Mucosa of rectum (tissue), 2 donors: ENCODE data around the gene C1orf198.

Experiments
- H3K27ac ChIP-seq, 2 donors: one replicate each; pipeline ENCODE4 v1.7.0; 2013; ENCODE audit warnings: inconsistent platforms in 2 of 2, low read depth in 2 of 2, low read length in 2 of 2
- H3K27me3 ChIP-seq, 2 donors: one replicate each; pipeline ENCODE4 v1.7.0; 2013; ENCODE audit warnings: low read length in 2 of 2; ENCODE audit not compliant: control insufficient read depth in 2 of 2, insufficient read depth in 2 of 2
- H3K36me3 ChIP-seq, 2 donors: one replicate each; pipeline ENCODE4 v1.7.0; 2013; ENCODE audit warnings: low read length in 2 of 2; ENCODE audit not compliant: control insufficient read depth in 2 of 2, insufficient read depth in 2 of 2
- H3K4me1 ChIP-seq, 2 donors: one replicate each; pipeline ENCODE4 v1.7.0; 2013; ENCODE audit warnings: low read length in 2 of 2, mild to moderate bottlenecking in 1 of 2; ENCODE audit not compliant: control insufficient read depth in 2 of 2, insufficient read depth in 2 of 2
- H3K4me3 ChIP-seq, 2 donors: one replicate each; pipeline ENCODE4 v1.7.0; 2013; ENCODE audit warnings: low read length in 2 of 2
- H3K9ac ChIP-seq, 2 donors: one replicate each; pipeline ENCODE4 v1.7.0; 2013; ENCODE audit warnings: low read length in 2 of 2, low read depth in 1 of 2, mild to moderate bottlenecking in 1 of 2
- H3K9me3 ChIP-seq, 2 donors: one replicate each; pipeline ENCODE4 v1.7.0; 2013; ENCODE audit warnings: low read length in 2 of 2; ENCODE audit not compliant: control insufficient read depth in 2 of 2
- donor health status: healthy.
- donor health status: Normal muscosa, but diverticular disease.

C1orf198 gene

GRCh38 chr1:230842801-230843200 lies 25.5 kb downstream of the C1orf198 start:
- no peak overlapping the region for H3K4me3 ChIP-seq
- no peak overlapping the region for H3K9ac ChIP-seq
- H3K27ac ChIP-seq: no peak overlapping the region
- H3K4me1 ChIP-seq: no peaks in the 10 kb centered on the region
- H3K27me3 ChIP-seq: no peaks in the 10 kb centered on the region
- peaks cover 9 to 15% of the 10 kb centered on the region in 2 donors for H3K36me3 ChIP-seq
- H3K9me3 ChIP-seq: no peaks in the 10 kb centered on the region

GRCh38 chr1:230839173-230839572 lies 29.1 kb downstream of the C1orf198 start:
- H3K4me1 ChIP-seq: no peaks in the 10 kb centered on the region
- H3K36me3 ChIP-seq: peaks cover 9 to 15% of the 10 kb centered on the region in 2 donors
- H3K9ac ChIP-seq: no peak overlapping the region
- no peaks in the 10 kb centered on the region for H3K9me3 ChIP-seq
- no peaks in the 10 kb centered on the region for H3K27me3 ChIP-seq
- no peak overlapping the region for H3K27ac ChIP-seq
- H3K4me3 ChIP-seq: no peak overlapping the region

- H3K9me3 ChIP-seq: no peaks in the 10 kb centered on the region
- no peak overlapping the region for H3K27ac ChIP-seq
- no peaks in the 10 kb centered on the region for H3K27me3 ChIP-seq
- H3K4me3 ChIP-seq: no peak overlapping the region
- H3K4me1 ChIP-seq: no peaks in the 10 kb centered on the region
- H3K9ac ChIP-seq: no peak overlapping the region
- peaks cover 4 to 5% of the 10 kb centered on the region in 2 donors for H3K36me3 ChIP-seq
These were observed 31.5 kb downstream of the C1orf198 start for GRCh38 chr1:230836793-230837192.

- Histone ChIP-seq H3K9me3 (no peaks in the 10 kb centered on the region), H3K4me3 (no peak overlapping the region), H3K27me3 (no peaks in the 10 kb centered on the region), H3K27ac (no peak overlapping the region), H3K36me3 (peaks cover under 1 to 4% of the 10 kb centered on the region in 2 donors), H3K9ac (no peak overlapping the region), H3K4me1 (no peaks in the 10 kb centered on the region)
These were observed 32.0 kb downstream of the C1orf198 start for GRCh38 chr1:230836347-230836746.

- H3K36me3 ChIP-seq: peaks cover 0 to 4% of the 10 kb centered on the region in 2 donors
- no peak overlapping the region for H3K4me3 ChIP-seq
- H3K9me3 ChIP-seq: no peaks in the 10 kb centered on the region
- H3K4me1 ChIP-seq: no peaks in the 10 kb centered on the region
- no peak overlapping the region for H3K9ac ChIP-seq
- H3K27me3 ChIP-seq: no peaks in the 10 kb centered on the region
- H3K27ac ChIP-seq: no peak overlapping the region
These were observed 34.0 kb downstream of the C1orf198 start for GRCh38 chr1:230834292-230834691.

GRCh38 chr1:230833511-230833910 lies 34.8 kb downstream of the C1orf198 start:
- H3K27me3 ChIP-seq: no peaks in the 10 kb centered on the region
- no peaks in the 10 kb centered on the region for H3K4me1 ChIP-seq
- no peak overlapping the region for H3K27ac ChIP-seq
- H3K4me3 ChIP-seq: no peak overlapping the region
- H3K36me3 ChIP-seq: peaks cover 0 to under 1% of the 10 kb centered on the region in 2 donors
- H3K9me3 ChIP-seq: no peaks in the 10 kb centered on the region
- no peak overlapping the region for H3K9ac ChIP-seq

GRCh38 chr1:230832476-230832875 lies 35.8 kb downstream of the C1orf198 start:
- H3K27me3 ChIP-seq: no peaks in the 10 kb centered on the region
- no peaks in the 10 kb centered on the region for H3K9me3 ChIP-seq
- H3K27ac ChIP-seq: no peak overlapping the region
- no peaks in the 10 kb centered on the region for H3K36me3 ChIP-seq
- no peak overlapping the region for H3K9ac ChIP-seq
- H3K4me3 ChIP-seq: no peak overlapping the region
- H3K4me1 ChIP-seq: no peaks in the 10 kb centered on the region

- Histone ChIP-seq H3K27me3 (no peaks in the 10 kb centered on the region), H3K9me3 (no peaks in the 10 kb centered on the region)
These were observed 36.5 kb downstream of the C1orf198 start for GRCh38 chr1:230831771-230832170.

GRCh38 chr1:230828421-230828820 lies 39.9 kb downstream of the C1orf198 start:
- no peak overlapping the region for H3K4me3 ChIP-seq
- H3K36me3 ChIP-seq: no peaks in the 10 kb centered on the region
- H3K9ac ChIP-seq: no peak overlapping the region
- no peaks in the 10 kb centered on the region for H3K27me3 ChIP-seq
- H3K9me3 ChIP-seq: no peaks in the 10 kb centered on the region
- H3K27ac ChIP-seq: no peak overlapping the region
- peaks cover 0 to 6% of the 10 kb centered on the region in 2 donors for H3K4me1 ChIP-seq

More at GRCh38 chr1:230831771-230832170, 36.5 kb downstream of the C1orf198 start:
- no peak overlapping the region for H3K4me3 ChIP-seq
- no peaks in the 10 kb centered on the region for H3K4me1 ChIP-seq
- H3K36me3 ChIP-seq: no peaks in the 10 kb centered on the region
- H3K27ac ChIP-seq: no peak overlapping the region
- H3K9ac ChIP-seq: no peak overlapping the region

- Histone ChIP-seq H3K27ac (no peak overlapping the region), H3K4me1 (peaks cover 0 to 6% of the 10 kb centered on the region in 2 donors), H3K9me3 (no peaks in the 10 kb centered on the region), H3K9ac (no peak overlapping the region), H3K27me3 (no peaks in the 10 kb centered on the region), H3K4me3 (no peak overlapping the region), H3K36me3 (no peaks in the 10 kb centered on the region)
These were observed 40.5 kb downstream of the C1orf198 start for GRCh38 chr1:230827801-230828200.
